Measurements from ENCODE around the gene KRT36.

KRT36 gene

GRCh38 chr17:41475421-41475820 lies 14.3 kb downstream of the KRT36 start:
- no peak for DNase-seq

- DNase-seq = no peak
These were observed 14.8 kb downstream of the KRT36 start for GRCh38 chr17:41474863-41475262.

- no peak for DNase-seq
These were observed 21.4 kb downstream of the KRT36 start for GRCh38 chr17:41468346-41468745.

GRCh38 chr17:41467561-41467960 lies 22.1 kb downstream of the KRT36 start:
- no peak for DNase-seq

- no peak for DNase-seq
These were observed 22.7 kb downstream of the KRT36 start, which contains the start of gene KRT32 for GRCh38 chr17:41466988-41467387. TSS of gene KRT32 (minus strand) at chr17:41467386. CDS start at chr17:41467325, 61 bp downstream.

GRCh38 chr17:41464682-41465081 lies 25.0 kb downstream of the KRT36 start:
- DNase-seq = no peak

- DNase-seq = no peak
These were observed 25.5 kb downstream of the KRT36 start for GRCh38 chr17:41464173-41464572.

- DNase-seq = no peak
These were observed 26.0 kb downstream of the KRT36 start for GRCh38 chr17:41463746-41464145.

GRCh38 chr17:41462705-41463104 lies 27.0 kb downstream of the KRT36 start:
- no peak for DNase-seq

- no peak for DNase-seq
These were observed 32.0 kb downstream of the KRT36 start for GRCh38 chr17:41457676-41458075.

GRCh38 chr17:41456204-41456603 lies 33.5 kb downstream of the KRT36 start:
- DNase-seq = no peak

GRCh38 chr17:41455236-41455635 lies 34.5 kb downstream of the KRT36 start:
- no peak for DNase-seq

- DNase-seq = no peak
These were observed 36.6 kb downstream of the KRT36 start for GRCh38 chr17:41453066-41453465.

- DNase-seq = no peak
These were observed 37.4 kb downstream of the KRT36 start for GRCh38 chr17:41452281-41452680.

- no peak for DNase-seq
These were observed 38.5 kb downstream of the KRT36 start for GRCh38 chr17:41451154-41451728.

- no peak for DNase-seq
These were observed 40.7 kb downstream of the KRT36 start for GRCh38 chr17:41449008-41449407.

GRCh38 chr17:41448506-41448905 lies 41.2 kb downstream of the KRT36 start:
- no peak for DNase-seq

GRCh38 chr17:41446806-41447205 lies 42.9 kb downstream of the KRT36 start:
- DNase-seq = no peak

GRCh38 chr17:41444640-41445039 lies 45.1 kb downstream of the KRT36 start:
- no peak for DNase-seq

GRCh38 chr17:41444186-41444585 lies 45.5 kb downstream of the KRT36 start:
- no peak for DNase-seq

- no peak for DNase-seq
These were observed 47.0 kb downstream of the KRT36 start for GRCh38 chr17:41442739-41443138.

GRCh38 chr17:41440531-41441033 lies 49.1 kb downstream of the KRT36 start, which contains the start of gene KRT38:
TSS of gene KRT38 (minus strand) at chr17:41440983. CDS start at chr17:41440921, 62 bp downstream.
- DNase-seq = no peak

- DNase-seq = no peak
These were observed 50.3 kb downstream of the KRT36 start for GRCh38 chr17:41439375-41439774.

- DNase-seq = no peak
These were observed 51.9 kb downstream of the KRT36 start for GRCh38 chr17:41437769-41438168.

- DNase-seq = no peak
These were observed 52.5 kb downstream of the KRT36 start for GRCh38 chr17:41437254-41437653.

All from NCI-H1048 (cell line).